ENCODE data around the gene ENOX1. TPM values are rescaled to one million over a fixed set of nuclear protein-coding genes. Genes with fewer than 3 reads are reported as not detected.

ENOX1 gene
- total RNA-seq, 1 experiment from 2014 or later = 1.8 TPM

GRCh38 chr13:43805681-43806128, 18.9 kb upstream of the ENOX1 start:
- DNase-seq (ENCODE audit: unreplicated experiment) = peak; percentile 62
- intact Hi-C loops (cut with micrococcal nuclease) = loop anchor here (1.0 to 2.0 kb wide), 5 partner anchors 69 to 1210 kb away; no protein-coding TSS in a partner anchor
- TF ChIP-seq, protein P1, sequence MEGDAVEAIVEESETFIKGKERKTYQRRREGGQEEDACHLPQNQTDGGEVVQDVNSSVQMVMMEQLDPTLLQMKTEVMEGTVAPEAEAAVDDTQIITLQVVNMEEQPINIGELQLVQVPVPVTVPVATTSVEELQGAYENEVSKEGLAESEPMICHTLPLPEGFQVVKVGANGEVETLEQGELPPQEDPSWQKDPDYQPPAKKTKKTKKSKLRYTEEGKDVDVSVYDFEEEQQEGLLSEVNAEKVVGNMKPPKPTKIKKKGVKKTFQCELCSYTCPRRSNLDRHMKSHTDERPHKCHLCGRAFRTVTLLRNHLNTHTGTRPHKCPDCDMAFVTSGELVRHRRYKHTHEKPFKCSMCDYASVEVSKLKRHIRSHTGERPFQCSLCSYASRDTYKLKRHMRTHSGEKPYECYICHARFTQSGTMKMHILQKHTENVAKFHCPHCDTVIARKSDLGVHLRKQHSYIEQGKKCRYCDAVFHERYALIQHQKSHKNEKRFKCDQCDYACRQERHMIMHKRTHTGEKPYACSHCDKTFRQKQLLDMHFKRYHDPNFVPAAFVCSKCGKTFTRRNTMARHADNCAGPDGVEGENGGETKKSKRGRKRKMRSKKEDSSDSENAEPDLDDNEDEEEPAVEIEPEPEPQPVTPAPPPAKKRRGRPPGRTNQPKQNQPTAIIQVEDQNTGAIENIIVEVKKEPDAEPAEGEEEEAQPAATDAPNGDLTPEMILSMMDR (IDR thresholded peaks at IDR 0.05; ENCODE audit: unreplicated experiment) = no peak
- H3K9me3 Mint-ChIP-seq (ENCODE audit: unreplicated experiment) = no peaks in the 10 kb centered on the region
- no peak overlapping the region for H3K27ac Mint-ChIP-seq (ENCODE audit: low read depth, unreplicated experiment)
- POLR2A ChIA-PET = interaction anchor here (0.6 to 2.0 kb wide), 15 partner anchors 10 to 929 kb away, joined by 3 to 14 read pairs (median 3); partner anchors contain the start of genes CCDC122 and LACC1
- H3K27me3 Mint-ChIP-seq (ENCODE audit: insufficient read depth, unreplicated experiment) = no peaks in the 10 kb centered on the region
- BruUV-seq (replicated peaks) = no TSS peak
- CTCF ChIA-PET = interaction anchor here (0.7 to 4.1 kb wide), 11 partner anchors 17 to 1151 kb away, joined by 3 to 30 read pairs (median 5); no protein-coding TSS in a partner anchor
- H3K36me3 Mint-ChIP-seq (ENCODE audit: insufficient read depth, unreplicated experiment) = no peaks in the 10 kb centered on the region
- peaks cover 14% of the 10 kb centered on the region for H3K4me1 Mint-ChIP-seq (ENCODE audit: insufficient read depth, unreplicated experiment)
- no peak overlapping the region for H3K4me3 Mint-ChIP-seq (ENCODE audit: unreplicated experiment)

DNA sequence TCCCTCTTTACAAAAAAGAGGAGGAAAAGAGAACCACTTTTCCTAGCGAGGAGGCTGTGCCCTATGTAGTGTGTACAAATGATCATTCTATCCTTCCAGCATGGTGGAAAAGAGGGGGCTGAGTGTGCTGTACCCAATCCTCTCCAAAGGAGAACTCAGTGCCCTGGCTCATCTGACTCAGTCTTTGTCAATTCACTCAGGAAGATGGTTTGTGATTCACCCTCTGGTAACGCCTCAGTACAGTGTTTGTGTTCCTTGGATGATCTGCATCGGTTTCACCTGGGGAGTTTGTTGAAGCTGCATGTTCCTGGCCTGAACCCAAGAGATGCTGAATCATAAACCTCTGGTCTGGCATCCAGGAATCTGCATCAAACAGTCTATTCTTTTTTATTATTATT, 18.3 kb upstream of the ENOX1 start:
- peak overlapping the region; percentile 67 for H3K4me3 Mint-ChIP-seq (ENCODE audit: unreplicated experiment)
- peak; percentile 99 for DNase-seq (ENCODE audit: unreplicated experiment)
- H3K36me3 Mint-ChIP-seq (ENCODE audit: insufficient read depth, unreplicated experiment) = no peaks in the 10 kb centered on the region
- intact Hi-C loops (cut with micrococcal nuclease) = loop anchor here (1.0 to 2.0 kb wide), 5 partner anchors 69 to 1210 kb away; no protein-coding TSS in a partner anchor
- H3K4me1 Mint-ChIP-seq (ENCODE audit: insufficient read depth, unreplicated experiment) = peaks cover 14% of the 10 kb centered on the region
- peak overlapping the region; percentile 84 for H3K27ac Mint-ChIP-seq (ENCODE audit: low read depth, unreplicated experiment)
- no peaks in the 10 kb centered on the region for H3K27me3 Mint-ChIP-seq (ENCODE audit: insufficient read depth, unreplicated experiment)
- ChIA-PET CTCF (interaction anchor here (0.7 to 4.1 kb wide), 25 partner anchors 16 to 1185 kb away, joined by 3 to 30 read pairs (median 4); no protein-coding TSS in a partner anchor), POLR2A (interaction anchor here (0.6 to 2.0 kb wide), 18 partner anchors 10 to 1295 kb away, joined by 3 to 14 read pairs (median 3); partner anchors contain the start of genes CCDC122 and LACC1)
- TF ChIP-seq, protein P1 (IDR thresholded peaks at IDR 0.05; ENCODE audit: unreplicated experiment) = no peak
- no peaks in the 10 kb centered on the region for H3K9me3 Mint-ChIP-seq (ENCODE audit: unreplicated experiment)
- TSS peak; percentile 74 for BruUV-seq (replicated peaks)

DNA sequence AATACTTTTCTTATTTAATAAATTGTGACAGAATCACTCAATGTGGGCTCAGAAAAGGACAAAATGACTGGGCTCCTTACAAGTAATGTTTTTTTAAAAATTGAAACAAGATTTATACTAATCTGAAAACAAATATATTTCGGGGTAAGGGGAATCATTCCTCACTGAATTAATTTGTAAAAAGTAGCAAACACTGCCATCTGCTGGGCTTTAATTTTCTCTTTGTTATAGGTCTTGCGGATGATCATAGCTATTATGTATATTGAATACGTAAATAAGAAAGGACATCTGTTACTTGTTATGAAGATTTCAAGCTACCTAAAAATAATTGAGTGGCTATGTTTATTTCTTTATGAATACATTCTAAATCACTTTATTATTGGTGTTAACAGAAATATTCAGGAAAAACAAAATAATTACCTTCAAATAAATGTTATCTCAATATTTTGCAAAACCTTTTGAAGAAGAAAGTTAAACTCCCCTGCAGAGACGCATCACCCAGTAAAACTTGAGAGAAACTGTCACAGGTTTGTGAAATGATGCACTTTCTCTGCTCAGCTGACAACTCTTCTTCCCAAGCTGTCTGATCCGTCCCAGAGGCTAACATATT, 17.8 kb upstream of the ENOX1 start:
- Mint-ChIP-seq H3K4me3 (ENCODE audit: unreplicated experiment) (peak overlapping the region; percentile 67), H3K27ac (ENCODE audit: low read depth, unreplicated experiment) (peak overlapping the region; percentile 84), H3K27me3 (ENCODE audit: insufficient read depth, unreplicated experiment) (no peaks in the 10 kb centered on the region), H3K36me3 (ENCODE audit: insufficient read depth, unreplicated experiment) (no peaks in the 10 kb centered on the region), H3K4me1 (ENCODE audit: insufficient read depth, unreplicated experiment) (peaks cover 14% of the 10 kb centered on the region), H3K9me3 (ENCODE audit: unreplicated experiment) (no peaks in the 10 kb centered on the region)
- TF ChIP-seq, protein P1 (IDR thresholded peaks at IDR 0.05; ENCODE audit: unreplicated experiment) = peak; percentile 57
- DNase-seq (ENCODE audit: unreplicated experiment) = peak; percentile 76
- intact Hi-C loops (cut with micrococcal nuclease) = loop anchor here (1.0 to 5.0 kb wide), 7 partner anchors 70 to 1209 kb away; no protein-coding TSS in a partner anchor
- ChIA-PET CTCF (interaction anchor here (0.6 to 4.1 kb wide), 31 partner anchors 12 to 1210 kb away, joined by 3 to 30 read pairs (median 4); no protein-coding TSS in a partner anchor), POLR2A (interaction anchor here (0.6 to 2.0 kb wide), 16 partner anchors 10 to 1763 kb away, joined by 3 to 14 read pairs (median 3); partner anchors contain the start of genes CCDC122 and LACC1)
- BruUV-seq (replicated peaks) = no TSS peak

GRCh38 chr13:43802511-43802910, 15.7 kb upstream of the ENOX1 start:
- ChIA-PET POLR2A (interaction anchor here (0.7 to 1.2 kb wide), 4 partner anchors 13 to 1208 kb away, joined by 3 to 4 read pairs (median 3); no protein-coding TSS in a partner anchor), CTCF (interaction anchor here (0.6 to 4.1 kb wide), 9 partner anchors 79 to 1208 kb away, joined by 3 to 30 read pairs (median 4); no protein-coding TSS in a partner anchor)
- Mint-ChIP-seq H3K27ac (ENCODE audit: low read depth, unreplicated experiment) (no peak overlapping the region), H3K4me3 (ENCODE audit: unreplicated experiment) (no peak overlapping the region), H3K36me3 (ENCODE audit: insufficient read depth, unreplicated experiment) (no peaks in the 10 kb centered on the region), H3K4me1 (ENCODE audit: insufficient read depth, unreplicated experiment) (peaks cover 14% of the 10 kb centered on the region), H3K27me3 (ENCODE audit: insufficient read depth, unreplicated experiment) (no peaks in the 10 kb centered on the region), H3K9me3 (ENCODE audit: unreplicated experiment) (no peaks in the 10 kb centered on the region)
- peak; percentile 62 for DNase-seq (ENCODE audit: unreplicated experiment)
- TF ChIP-seq, protein P1 (IDR thresholded peaks at IDR 0.05; ENCODE audit: unreplicated experiment) = no peak
- intact Hi-C loops (cut with micrococcal nuclease) = loop anchor here (5.0 kb wide), 1 partner anchor 500 kb away; no protein-coding TSS in a partner anchor
- no TSS peak for BruUV-seq (replicated peaks)

Measured in MCF 10A (cell line).